ENCODE measurements around the gene RREB1.
A peak's percentile ranks its signal among the peaks of the same experiment; 100 is the strongest.

RREB1 gene

GRCh38 chr6:7143476-7143974 lies 35.8 kb downstream of the RREB1 start:
- TF ChIP-seq JUND (IDR thresholded peaks at IDR 0.05; ENCODE audit: low read depth): no peak
- in situ Hi-C loops (cut with HindIII; ENCODE audit: low pct_unique_long_range_greater_than_20kb, low sequenced_read_pairs): no loop called here
- DNase-seq (ENCODE audit: low read depth in 1 of 2, low spot score in 1 of 2): peak in 1 of 2 experiments; percentile 42

- TF ChIP-seq JUND (IDR thresholded peaks at IDR 0.05; ENCODE audit: low read depth): no peak
- in situ Hi-C loops (cut with HindIII; ENCODE audit: low pct_unique_long_range_greater_than_20kb, low sequenced_read_pairs): no loop called here
- peak; percentile 45 to 80 for DNase-seq (ENCODE audit: low read depth in 1 of 2, low spot score in 1 of 2)
These were observed 37.3 kb downstream of the RREB1 start for GRCh38 chr6:7144872-7145584.

GRCh38 chr6:7145585-7145884 lies 37.8 kb downstream of the RREB1 start:
- TF ChIP-seq JUND (IDR thresholded peaks at IDR 0.05; ENCODE audit: low read depth): no peak
- in situ Hi-C loops (cut with HindIII; ENCODE audit: low pct_unique_long_range_greater_than_20kb, low sequenced_read_pairs): no loop called here
- no peak for DNase-seq (ENCODE audit: low read depth in 1 of 2, low spot score in 1 of 2)

- peak; percentile 47 to 93 for DNase-seq (ENCODE audit: low read depth in 1 of 2, low spot score in 1 of 2)
- in situ Hi-C loops (cut with HindIII; ENCODE audit: low pct_unique_long_range_greater_than_20kb, low sequenced_read_pairs): no loop called here
- TF ChIP-seq JUND (IDR thresholded peaks at IDR 0.05; ENCODE audit: low read depth): no peak
These were observed 38.4 kb downstream of the RREB1 start for GRCh38 chr6:7145885-7146828.

- in situ Hi-C loops (cut with HindIII; ENCODE audit: low pct_unique_long_range_greater_than_20kb, low sequenced_read_pairs): no loop called here
- no peak for DNase-seq (ENCODE audit: low read depth in 1 of 2, low spot score in 1 of 2)
- TF ChIP-seq JUND (IDR thresholded peaks at IDR 0.05; ENCODE audit: low read depth): no peak
These were observed 39.4 kb downstream of the RREB1 start for GRCh38 chr6:7147051-7147671.

- no peak for DNase-seq (ENCODE audit: low read depth in 1 of 2, low spot score in 1 of 2)
- TF ChIP-seq JUND (IDR thresholded peaks at IDR 0.05; ENCODE audit: low read depth): no peak
- in situ Hi-C loops (cut with HindIII; ENCODE audit: low pct_unique_long_range_greater_than_20kb, low sequenced_read_pairs): no loop called here
These were observed 40.5 kb downstream of the RREB1 start for GRCh38 chr6:7148100-7148822.

GRCh38 chr6:7150381-7151064 lies 42.8 kb downstream of the RREB1 start:
- DNase-seq (ENCODE audit: low read depth in 1 of 2, low spot score in 1 of 2): no peak
- TF ChIP-seq JUND (IDR thresholded peaks at IDR 0.05; ENCODE audit: low read depth): no peak
- in situ Hi-C loops (cut with HindIII; ENCODE audit: low pct_unique_long_range_greater_than_20kb, low sequenced_read_pairs): no loop called here

- no peak for TF ChIP-seq JUND (IDR thresholded peaks at IDR 0.05; ENCODE audit: low read depth)
- DNase-seq (ENCODE audit: low read depth in 1 of 2, low spot score in 1 of 2): no peak
- in situ Hi-C loops (cut with HindIII; ENCODE audit: low pct_unique_long_range_greater_than_20kb, low sequenced_read_pairs): no loop called here
These were observed 43.6 kb downstream of the RREB1 start for GRCh38 chr6:7151381-7151780.

GRCh38 chr6:7152462-7152861 lies 44.7 kb downstream of the RREB1 start:
- TF ChIP-seq JUND (IDR thresholded peaks at IDR 0.05; ENCODE audit: low read depth): no peak
- in situ Hi-C loops (cut with HindIII; ENCODE audit: low pct_unique_long_range_greater_than_20kb, low sequenced_read_pairs): no loop called here
- DNase-seq (ENCODE audit: low read depth in 1 of 2, low spot score in 1 of 2): no peak

- in situ Hi-C loops (cut with HindIII; ENCODE audit: low pct_unique_long_range_greater_than_20kb, low sequenced_read_pairs): no loop called here
- no peak for DNase-seq (ENCODE audit: low read depth in 1 of 2, low spot score in 1 of 2)
These were observed 46.0 kb downstream of the RREB1 start for GRCh38 chr6:7153789-7154188.

GRCh38 chr6:7154341-7155139 lies 46.8 kb downstream of the RREB1 start:
- no peak for TF ChIP-seq JUND (IDR thresholded peaks at IDR 0.05; ENCODE audit: low read depth)
- in situ Hi-C loops (cut with HindIII; ENCODE audit: low pct_unique_long_range_greater_than_20kb, low sequenced_read_pairs): no loop called here
- no peak for DNase-seq (ENCODE audit: low read depth in 1 of 2, low spot score in 1 of 2)

More at GRCh38 chr6:7153789-7154188, 46.0 kb downstream of the RREB1 start:
- TF ChIP-seq JUND (IDR thresholded peaks at IDR 0.05; ENCODE audit: low read depth): no peak

All from T47D (cell line).